Ishikawa (cell line): ENCODE results near the gene GPR27.

Experiments
- CEBPB ChIP-seq: IDR thresholded peaks from 2 replicates; pipeline ENCODE4 v1.6.1; 2012
- CREB1 ChIP-seq: IDR thresholded peaks from 2 replicates; pipeline ENCODE4 v1.6.1; 2012; ENCODE audit warnings: low read depth
- EGR1 ChIP-seq: IDR thresholded peaks from 2 replicates; pipeline ENCODE4 v1.6.1; 2012
- EP300 ChIP-seq: IDR thresholded peaks from 2 replicates; pipeline ENCODE4 v1.6.1; 2012; ENCODE audit warnings: borderline replicate concordance
- FOXM1 ChIP-seq: IDR thresholded peaks from 2 replicates; pipeline ENCODE4 v1.6.1; 2012; ENCODE audit warnings: low read depth, borderline replicate concordance
- NFIC ChIP-seq: IDR thresholded peaks from 2 replicates; pipeline ENCODE4 v1.6.1; 2012
- RAD21 ChIP-seq: IDR thresholded peaks from 2 replicates; pipeline ENCODE4 v1.6.1; 2012; ENCODE audit warnings: low read depth
- TAF1 ChIP-seq: IDR thresholded peaks from 2 replicates; pipeline ENCODE4 v1.6.1; 2012; ENCODE audit warnings: low read depth, mild to moderate bottlenecking
- TCF12 ChIP-seq: IDR thresholded peaks from 2 replicates; pipeline ENCODE4 v1.6.1; 2012; ENCODE audit warnings: low read depth
- TEAD4 ChIP-seq: IDR thresholded peaks from 2 replicates; pipeline ENCODE4 v1.6.1; 2012
- YY1 ChIP-seq: IDR thresholded peaks from 2 replicates; pipeline ENCODE4 v1.6.1; 2012; ENCODE audit warnings: low read depth
- ZBTB7A ChIP-seq: IDR thresholded peaks from 2 replicates; pipeline ENCODE4 v1.6.1; 2012; ENCODE audit warnings: low read depth
- TF ChIP-seq, protein P1 (sequence below): IDR thresholded peaks from 2 replicates; pipeline ENCODE4 v1.6.1; 2012
- TF ChIP-seq, protein P2 (sequence below): IDR thresholded peaks from 2 replicates; pipeline ENCODE4 v1.6.1; 2012; ENCODE audit warnings: low read depth, mild to moderate bottlenecking
- TF ChIP-seq, protein P3 (sequence below): IDR thresholded peaks from 2 replicates; pipeline ENCODE4 v1.6.1; 2012

GPR27 gene

DNA sequence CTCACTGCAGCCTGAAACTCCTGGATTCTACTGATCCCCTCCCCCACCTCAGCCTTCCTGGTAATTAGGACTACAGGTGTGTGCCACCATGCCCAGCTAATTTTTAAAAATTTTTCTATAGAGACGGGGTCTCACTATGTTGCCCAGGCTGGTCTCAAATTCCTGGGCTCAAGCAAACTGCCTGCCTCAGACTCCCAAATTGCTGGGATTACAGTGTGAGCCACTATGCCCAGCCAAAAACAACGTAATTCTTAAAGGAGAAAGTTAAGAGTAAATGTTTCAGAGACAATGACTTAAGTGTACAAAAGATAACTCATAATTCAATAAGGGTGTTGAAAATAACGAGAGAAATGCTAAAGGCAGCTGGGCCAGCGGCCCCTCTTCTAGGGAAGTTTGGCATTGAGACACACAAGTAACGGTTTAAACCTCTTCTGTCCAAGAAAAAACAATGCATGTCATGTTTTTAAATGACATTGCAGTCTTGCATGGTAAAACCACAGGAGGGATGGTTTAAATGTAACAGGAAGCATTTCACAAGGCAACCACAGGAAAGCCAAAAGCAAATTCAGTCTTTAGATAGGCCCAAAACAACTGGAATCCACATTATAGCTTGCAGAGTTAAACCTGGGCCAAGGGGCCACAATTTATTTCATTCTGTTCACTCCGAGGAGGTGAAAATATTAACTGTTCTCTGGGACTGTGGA, 26.2 kb downstream of the GPR27 start:
- no peak for TF ChIP-seq EGR1
- no peak for TF ChIP-seq TEAD4
- no peak for TF ChIP-seq TAF1
- no peak for TF ChIP-seq FOXM1
- no peak for TF ChIP-seq CREB1
- no peak for TF ChIP-seq RAD21
- TF ChIP-seq CEBPB = no peak
- no peak for TF ChIP-seq ZBTB7A
- TF ChIP-seq EP300 = no peak
- TF ChIP-seq, protein P1, sequence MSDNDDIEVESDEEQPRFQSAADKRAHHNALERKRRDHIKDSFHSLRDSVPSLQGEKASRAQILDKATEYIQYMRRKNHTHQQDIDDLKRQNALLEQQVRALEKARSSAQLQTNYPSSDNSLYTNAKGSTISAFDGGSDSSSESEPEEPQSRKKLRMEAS = no peak

DNA sequence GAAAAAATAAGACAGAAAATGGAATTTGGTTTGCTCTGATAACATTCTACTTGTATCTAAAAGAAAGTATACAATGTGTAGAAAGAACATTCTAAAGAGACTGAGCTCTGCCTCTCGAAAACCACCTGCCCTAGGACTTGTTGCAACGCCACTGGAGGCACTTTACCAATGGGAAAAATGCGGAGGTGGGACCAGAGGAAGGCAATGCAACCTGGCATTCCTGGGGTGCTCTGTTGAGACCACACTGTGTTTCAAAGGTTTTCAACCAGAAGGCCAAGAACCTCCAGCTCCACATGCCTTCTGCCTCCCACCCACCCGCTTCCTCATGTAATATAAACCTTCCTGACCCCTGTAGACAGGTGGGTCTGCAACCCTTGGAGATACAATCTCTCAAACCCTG, 26.8 kb downstream of the GPR27 start:
- TF ChIP-seq YY1 (no peak), TAF1 (no peak)

DNA sequence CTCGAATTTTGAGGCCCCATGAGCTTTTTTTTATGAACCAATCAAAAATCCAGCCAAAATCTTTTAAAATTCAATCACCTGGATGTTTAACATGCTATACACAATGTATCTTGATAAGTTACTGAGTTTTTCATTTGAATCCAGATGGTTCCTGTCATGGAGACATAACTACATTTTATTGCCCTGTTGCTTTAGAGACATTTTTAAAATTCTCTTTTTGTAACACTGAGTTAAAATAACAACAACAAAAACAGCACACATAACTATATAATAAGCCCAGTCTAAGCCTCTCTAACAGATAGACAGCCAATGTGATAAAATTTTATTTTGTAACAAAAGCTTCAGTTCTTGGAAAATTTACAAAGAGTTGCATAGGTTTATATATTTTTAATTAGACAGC, 29.5 kb downstream of the GPR27 start:
- TF ChIP-seq, protein P1 = no peak
- TF ChIP-seq NFIC (no peak), TAF1 (no peak), RAD21 (no peak), EGR1 (no peak), EP300 (no peak)
- TF ChIP-seq, protein P2, sequence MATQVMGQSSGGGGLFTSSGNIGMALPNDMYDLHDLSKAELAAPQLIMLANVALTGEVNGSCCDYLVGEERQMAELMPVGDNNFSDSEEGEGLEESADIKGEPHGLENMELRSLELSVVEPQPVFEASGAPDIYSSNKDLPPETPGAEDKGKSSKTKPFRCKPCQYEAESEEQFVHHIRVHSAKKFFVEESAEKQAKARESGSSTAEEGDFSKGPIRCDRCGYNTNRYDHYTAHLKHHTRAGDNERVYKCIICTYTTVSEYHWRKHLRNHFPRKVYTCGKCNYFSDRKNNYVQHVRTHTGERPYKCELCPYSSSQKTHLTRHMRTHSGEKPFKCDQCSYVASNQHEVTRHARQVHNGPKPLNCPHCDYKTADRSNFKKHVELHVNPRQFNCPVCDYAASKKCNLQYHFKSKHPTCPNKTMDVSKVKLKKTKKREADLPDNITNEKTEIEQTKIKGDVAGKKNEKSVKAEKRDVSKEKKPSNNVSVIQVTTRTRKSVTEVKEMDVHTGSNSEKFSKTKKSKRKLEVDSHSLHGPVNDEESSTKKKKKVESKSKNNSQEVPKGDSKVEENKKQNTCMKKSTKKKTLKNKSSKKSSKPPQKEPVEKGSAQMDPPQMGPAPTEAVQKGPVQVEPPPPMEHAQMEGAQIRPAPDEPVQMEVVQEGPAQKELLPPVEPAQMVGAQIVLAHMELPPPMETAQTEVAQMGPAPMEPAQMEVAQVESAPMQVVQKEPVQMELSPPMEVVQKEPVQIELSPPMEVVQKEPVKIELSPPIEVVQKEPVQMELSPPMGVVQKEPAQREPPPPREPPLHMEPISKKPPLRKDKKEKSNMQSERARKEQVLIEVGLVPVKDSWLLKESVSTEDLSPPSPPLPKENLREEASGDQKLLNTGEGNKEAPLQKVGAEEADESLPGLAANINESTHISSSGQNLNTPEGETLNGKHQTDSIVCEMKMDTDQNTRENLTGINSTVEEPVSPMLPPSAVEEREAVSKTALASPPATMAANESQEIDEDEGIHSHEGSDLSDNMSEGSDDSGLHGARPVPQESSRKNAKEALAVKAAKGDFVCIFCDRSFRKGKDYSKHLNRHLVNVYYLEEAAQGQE = no peak

DNA sequence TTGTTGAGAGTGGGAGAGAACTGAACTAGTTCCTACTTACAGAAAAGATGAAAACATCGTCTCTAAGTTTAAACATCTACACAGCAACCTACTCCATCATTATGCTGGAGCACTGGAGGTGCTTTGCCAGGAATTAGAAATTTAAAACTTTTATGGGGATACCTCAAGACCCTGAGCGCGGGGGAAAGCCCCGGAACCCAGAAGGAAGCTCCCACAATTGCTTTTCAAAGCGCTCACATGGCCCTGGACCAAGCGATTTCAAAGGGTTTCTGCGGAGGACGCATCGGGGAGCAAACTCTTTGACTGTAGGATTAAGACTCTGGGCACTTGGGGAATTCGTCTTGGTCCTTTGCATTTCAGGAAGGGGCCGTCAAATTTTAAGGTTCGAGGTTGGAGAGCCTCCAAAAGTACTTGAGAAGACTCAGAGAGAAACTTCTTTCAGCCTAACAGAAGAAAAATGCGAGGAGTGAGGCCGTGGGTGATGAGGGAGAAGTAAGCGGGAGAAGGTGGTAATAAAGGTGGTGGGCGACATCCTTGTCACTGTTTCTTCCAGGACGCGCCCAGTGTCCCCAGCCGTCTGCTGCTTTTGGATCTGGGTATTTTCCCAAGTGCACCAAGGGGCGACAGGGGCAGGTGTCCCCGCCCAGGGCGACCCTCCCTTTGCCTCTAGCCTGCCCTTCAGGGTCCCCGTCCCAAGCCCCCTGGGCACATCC, 30.7 kb downstream of the GPR27 start:
- TF ChIP-seq FOXM1 = no peak
- TF ChIP-seq CREB1 = no peak
- no peak for TF ChIP-seq TAF1
- TF ChIP-seq, protein P2 = no peak
- no peak for TF ChIP-seq NFIC
- no peak for TF ChIP-seq RAD21
- TF ChIP-seq, protein P1 = no peak
- no peak for TF ChIP-seq TEAD4

DNA sequence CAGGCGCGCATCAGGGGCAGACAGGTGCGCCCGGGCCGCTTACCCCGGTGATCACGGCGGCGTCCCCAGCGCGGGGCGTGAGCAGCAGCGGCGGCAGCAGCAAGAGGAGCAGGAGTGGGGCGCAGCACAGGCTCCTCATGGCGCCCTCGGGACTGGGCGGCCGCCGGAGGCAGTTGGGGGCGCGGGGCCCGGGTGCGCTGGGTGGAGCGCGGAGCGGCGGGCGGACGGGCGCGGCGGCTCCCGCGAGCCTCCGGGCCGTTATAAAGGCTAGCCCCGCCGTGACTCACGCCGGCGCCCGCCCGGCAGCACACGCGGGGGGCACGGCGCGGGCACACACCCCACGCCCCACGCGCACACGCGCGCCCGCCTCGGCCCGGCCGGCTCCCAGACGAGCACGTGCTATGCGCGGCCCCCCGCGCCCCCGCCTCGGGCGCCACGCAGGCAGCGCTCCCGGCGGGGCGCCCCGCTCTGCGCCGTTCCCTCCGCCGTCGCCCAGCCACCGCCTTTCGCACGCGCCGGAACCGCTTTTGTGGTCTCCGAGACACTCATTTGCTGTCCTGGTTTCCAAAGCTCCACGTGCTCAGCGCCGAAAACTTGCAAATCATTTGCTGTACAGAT, 31.4 kb downstream of the GPR27 start, which contains the start of gene PROK2:
Gene PROK2 (minus strand): TSS at position 235 of the 618 bp plus-strand sequence. CDS start 96 bp downstream, at position 139.
- no peak for TF ChIP-seq CEBPB
- TF ChIP-seq EP300 = no peak
- no peak for TF ChIP-seq TAF1
- TF ChIP-seq TCF12 = no peak
- TF ChIP-seq, protein P3, sequence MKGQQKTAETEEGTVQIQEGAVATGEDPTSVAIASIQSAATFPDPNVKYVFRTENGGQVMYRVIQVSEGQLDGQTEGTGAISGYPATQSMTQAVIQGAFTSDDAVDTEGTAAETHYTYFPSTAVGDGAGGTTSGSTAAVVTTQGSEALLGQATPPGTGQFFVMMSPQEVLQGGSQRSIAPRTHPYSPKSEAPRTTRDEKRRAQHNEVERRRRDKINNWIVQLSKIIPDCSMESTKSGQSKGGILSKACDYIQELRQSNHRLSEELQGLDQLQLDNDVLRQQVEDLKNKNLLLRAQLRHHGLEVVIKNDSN = no peak
- TF ChIP-seq YY1 = no peak

DNA sequence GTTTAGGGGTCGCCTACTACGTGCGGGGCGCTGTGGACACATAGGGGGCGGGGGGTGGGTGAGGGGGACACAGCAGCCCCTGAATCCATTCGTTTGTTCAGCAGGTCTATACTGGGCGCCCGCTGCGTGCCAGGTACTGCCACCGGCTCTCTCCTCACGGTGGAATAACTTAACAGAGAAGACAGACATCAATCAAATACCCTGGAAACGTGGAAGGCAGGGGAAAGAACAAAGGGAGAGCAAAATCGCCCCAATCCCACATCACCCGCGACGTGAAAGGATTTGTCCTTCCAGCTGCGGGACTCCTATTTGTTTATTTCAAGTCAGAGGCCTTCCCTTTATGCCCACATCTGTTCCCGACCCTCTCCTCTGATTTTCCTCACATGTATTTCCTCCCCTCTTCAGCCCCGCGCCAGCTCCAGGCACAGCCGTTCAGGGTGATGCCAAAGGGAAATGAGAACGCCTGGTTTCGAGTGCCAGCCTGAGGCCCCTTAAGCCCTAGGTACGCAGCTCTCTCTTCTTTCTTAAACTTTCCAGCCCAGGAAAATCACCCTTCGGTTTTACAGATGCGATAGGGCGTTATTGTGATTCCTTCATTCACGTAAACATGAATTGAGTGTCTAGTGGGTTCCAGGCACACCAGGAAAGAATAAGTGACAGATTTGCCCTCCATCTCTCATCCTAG, 32.0 kb downstream of the GPR27 start:
- no peak for TF ChIP-seq CEBPB
- TF ChIP-seq TAF1 = no peak
- TF ChIP-seq TCF12 = no peak
- no peak for TF ChIP-seq TEAD4
- TF ChIP-seq ZBTB7A = no peak
- TF ChIP-seq, protein P3 = no peak
- no peak for TF ChIP-seq NFIC
- TF ChIP-seq EGR1 = no peak
- TF ChIP-seq, protein P2 = no peak
- TF ChIP-seq, protein P1 = no peak
- no peak for TF ChIP-seq FOXM1
- no peak for TF ChIP-seq YY1
- TF ChIP-seq CREB1 = no peak
- no peak for TF ChIP-seq RAD21
